Spleen (tissue), 7 donors: ENCODE data around the gene TPPP.

Experiments used
- POLR2A ChIP-seq, 3 donors: fragments of 450-650 bp; IDR thresholded peaks; one replicate each; pipeline ENCODE4 v1.5.1; 2017; ENCODE audit warnings: antibody characterized with exemption in 3 of 3, mild to moderate bottlenecking in 1 of 3
- POLR2AphosphoS5 ChIP-seq, 3 donors: sonication (generic); formaldehyde crosslinking; IDR thresholded peaks; one replicate each; pipeline ENCODE4 v1.5.1; 2017; ENCODE audit warnings: antibody characterized with exemption in 3 of 3
- TF ChIP-seq, protein P1 (sequence below), 11 experiments: fragments of 200-600 bp in 7 of 11; fragments of 450-650 bp in 4 of 11; sonication (generic) in 4 of 11; IDR thresholded peaks in 8 of 11; conservative IDR thresholded peaks in 3 of 11; 1 replicate in 7 of 11; 2 replicates in 4 of 11; pipeline versions ENCODE4 v1.4.0 to v1.8.0; 2016 to 2021; ENCODE audit warnings: antibody characterized with exemption in 11 of 11, inconsistent platforms in 4 of 11, mild to moderate bottlenecking in 1 of 11
- donor health status: DM: no; HTN: no; CAD: no; lungs with moderate emphysema.
- donor health status: DM: no; HTN: no; CAD: no.
- donor health status: DM: no; HTN: no; CAD: no.

DNA sequence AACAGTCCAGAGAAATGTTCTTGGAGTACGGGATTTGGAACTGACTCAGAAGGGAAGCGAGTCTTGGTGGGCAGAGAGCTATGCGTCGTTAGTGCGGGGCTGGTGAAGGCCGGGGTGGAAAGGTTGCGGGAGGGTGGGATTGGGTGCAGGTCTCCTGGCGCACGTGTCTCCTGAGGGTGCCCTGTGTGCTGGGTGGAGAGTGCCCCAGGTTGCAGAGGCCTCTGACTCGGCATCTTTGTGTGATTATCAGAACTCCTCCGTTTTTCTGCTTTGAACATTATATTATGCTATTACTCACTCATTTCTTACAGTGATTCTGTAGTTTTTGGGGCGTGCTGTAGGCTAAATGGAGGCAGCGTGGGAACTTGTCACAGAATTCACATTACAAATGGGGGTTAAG is 69.6 kb downstream of the TPPP start:
- TF ChIP-seq POLR2A (IDR thresholded peaks at IDR 0.05) (no peak), POLR2AphosphoS5 (IDR thresholded peaks at IDR 0.05) (no peak)
- TF ChIP-seq, protein P1, sequence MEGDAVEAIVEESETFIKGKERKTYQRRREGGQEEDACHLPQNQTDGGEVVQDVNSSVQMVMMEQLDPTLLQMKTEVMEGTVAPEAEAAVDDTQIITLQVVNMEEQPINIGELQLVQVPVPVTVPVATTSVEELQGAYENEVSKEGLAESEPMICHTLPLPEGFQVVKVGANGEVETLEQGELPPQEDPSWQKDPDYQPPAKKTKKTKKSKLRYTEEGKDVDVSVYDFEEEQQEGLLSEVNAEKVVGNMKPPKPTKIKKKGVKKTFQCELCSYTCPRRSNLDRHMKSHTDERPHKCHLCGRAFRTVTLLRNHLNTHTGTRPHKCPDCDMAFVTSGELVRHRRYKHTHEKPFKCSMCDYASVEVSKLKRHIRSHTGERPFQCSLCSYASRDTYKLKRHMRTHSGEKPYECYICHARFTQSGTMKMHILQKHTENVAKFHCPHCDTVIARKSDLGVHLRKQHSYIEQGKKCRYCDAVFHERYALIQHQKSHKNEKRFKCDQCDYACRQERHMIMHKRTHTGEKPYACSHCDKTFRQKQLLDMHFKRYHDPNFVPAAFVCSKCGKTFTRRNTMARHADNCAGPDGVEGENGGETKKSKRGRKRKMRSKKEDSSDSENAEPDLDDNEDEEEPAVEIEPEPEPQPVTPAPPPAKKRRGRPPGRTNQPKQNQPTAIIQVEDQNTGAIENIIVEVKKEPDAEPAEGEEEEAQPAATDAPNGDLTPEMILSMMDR (IDR thresholded peaks at IDR 0.05 in 8 of 11, conservative IDR thresholded peaks at IDR 0.05 in 3 of 11): no peak
